GM03348 (cell line): ENCODE measurements around the gene SLC5A6.

Experiments
- DNase-seq: peaks from one replicate; pipeline ENCODE4 v3.0.0; 2012; ENCODE audit warnings: low spot score

The SLC5A6 gene

DNA sequence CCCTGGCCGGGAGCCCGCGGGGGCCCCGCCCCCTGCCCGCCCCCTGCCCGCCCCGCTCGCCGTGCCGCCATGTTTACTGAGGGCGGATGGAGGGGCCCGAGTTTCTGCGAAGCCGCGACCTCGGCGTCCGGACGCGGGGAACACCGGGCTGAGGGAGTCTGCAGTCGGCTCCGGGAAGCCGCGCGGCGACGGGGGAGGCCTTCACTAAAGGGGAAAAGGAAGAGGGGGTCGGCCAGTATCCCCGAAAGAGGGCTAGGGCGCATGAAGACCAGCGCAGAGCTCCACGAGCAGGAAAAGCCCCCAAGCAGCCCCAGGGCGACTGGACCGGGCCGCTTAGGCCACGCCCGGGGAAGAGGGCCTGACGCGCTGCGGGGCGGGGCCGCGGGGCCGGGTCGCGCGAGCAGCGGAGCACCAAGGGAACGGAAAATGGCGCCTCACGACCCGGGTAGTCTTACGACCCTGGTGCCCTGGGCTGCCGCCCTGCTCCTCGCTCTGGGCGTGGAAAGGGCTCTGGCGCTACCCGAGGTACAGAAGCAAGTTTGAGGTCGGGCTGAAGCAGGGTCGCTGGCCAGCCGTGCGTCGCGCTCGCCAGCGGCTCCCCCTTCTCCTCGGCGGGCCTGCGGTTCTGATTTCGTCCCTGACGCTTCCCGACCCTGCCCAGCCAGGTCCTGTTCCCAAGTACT, at the start of gene SLC5A6, which contains the start of gene ATRAID:
SLC5A6 (minus strand) TSS at position 326 of the 683 bp plus-strand sequence. CDS start 4,618 bp downstream, outside the sequence.
ATRAID (plus strand) TSS at position 99 of the 683 bp plus-strand sequence; CDS start at position 427, 328 bp downstream.
- peak; percentile 98 for DNase-seq

DNA sequence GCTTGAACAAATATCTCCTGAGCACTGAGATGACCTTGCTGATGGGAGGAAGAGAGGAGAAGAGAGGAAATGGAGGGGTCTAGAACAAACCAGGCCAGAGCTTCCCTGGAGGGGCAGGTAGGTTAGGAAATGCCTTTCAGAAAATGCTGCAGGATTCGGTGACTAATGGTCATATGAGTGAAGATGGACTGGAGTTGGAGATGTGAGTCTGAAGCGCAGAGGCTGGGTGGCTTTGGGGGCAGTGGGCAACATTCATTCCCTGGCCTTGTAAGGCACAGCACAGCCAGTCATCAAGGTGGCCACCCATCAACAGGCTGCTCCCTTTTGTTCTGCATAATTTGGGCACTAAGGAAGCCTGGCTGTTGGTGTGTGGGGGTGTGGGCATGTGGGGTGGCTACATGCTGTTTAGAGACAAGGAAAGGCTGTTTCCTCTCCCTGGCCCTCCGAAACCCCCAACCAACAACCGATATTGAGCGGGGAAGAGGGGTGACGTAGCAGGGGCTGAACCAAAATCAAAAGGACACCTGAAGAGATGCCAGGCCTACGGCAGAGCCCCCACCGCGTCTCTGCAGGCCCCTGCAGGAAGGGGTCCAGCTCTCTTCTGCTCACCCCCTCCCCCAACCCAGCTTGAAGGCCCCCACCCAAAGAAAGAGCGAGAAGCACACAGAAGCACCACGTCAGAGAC, 49.3 kb upstream of the SLC5A6 start:
- no peak for DNase-seq

DNA sequence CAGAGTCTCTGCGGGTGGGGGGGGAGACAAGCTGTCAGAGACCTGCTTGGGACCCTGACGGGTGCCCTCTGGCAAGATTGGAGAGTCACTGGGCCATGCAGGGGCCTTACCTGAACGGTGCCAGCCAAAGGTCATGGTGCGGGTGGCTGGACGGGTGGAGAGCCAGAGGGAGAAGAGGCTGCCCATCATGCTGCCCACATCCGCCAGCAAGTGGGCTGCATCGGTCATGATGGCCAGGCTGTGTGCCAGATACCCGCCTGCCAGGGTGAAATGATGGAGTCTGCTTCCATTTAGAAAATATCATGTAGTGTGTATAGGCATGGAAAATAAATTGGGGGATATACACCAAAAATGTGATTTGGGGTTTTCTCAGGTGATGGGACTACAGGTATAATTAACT, 46.0 kb upstream of the SLC5A6 start:
- DNase-seq = no peak

DNA sequence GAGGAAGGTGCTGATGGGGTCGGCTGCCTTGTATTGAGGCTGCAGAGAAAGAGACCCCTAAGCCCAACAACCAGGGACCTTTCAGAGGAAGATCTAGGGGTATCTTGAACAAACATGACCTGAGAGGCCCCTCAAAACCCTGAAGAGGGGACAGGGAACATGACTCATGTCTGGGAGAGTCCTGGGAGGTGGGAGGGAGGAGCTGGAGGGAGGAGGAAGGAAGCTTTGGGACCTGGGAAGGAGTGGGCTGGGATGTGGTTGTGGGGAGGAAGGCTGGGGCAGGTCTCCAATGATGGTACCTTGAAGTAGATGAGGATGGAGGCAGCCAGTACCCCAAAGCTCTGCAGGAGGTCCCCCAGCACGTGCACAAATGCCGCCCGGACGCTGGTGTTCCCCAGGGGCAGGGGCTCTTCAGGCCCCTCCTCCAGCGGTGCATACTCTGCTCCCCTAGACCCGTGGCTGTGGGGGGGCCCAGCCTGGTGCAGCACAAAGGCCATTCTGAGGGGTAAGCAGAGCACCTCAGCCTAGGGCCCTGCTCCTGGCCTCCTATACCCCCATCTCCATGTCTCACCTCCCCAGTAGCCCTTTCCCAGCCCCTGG, 44.9 kb upstream of the SLC5A6 start:
- DNase-seq = no peak

DNA sequence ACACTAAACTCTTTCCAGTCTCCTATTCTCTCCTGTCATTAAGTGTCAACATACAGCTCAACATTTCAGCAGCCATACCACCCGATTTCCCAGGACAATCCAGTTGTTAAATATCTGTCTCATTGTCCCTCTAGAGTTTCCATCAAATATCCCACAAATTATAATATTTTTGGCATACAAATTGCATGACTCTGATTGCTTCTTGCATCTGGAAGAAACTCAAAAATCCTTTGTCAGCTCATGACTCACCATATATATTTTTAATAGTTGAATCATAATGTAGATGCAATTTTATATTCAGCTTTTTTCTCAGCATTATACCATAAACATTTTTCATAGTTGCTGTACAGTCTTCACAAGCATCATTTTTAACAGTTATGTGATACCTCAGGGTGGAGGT, 43.6 kb upstream of the SLC5A6 start:
- DNase-seq = peak; percentile 69

DNA sequence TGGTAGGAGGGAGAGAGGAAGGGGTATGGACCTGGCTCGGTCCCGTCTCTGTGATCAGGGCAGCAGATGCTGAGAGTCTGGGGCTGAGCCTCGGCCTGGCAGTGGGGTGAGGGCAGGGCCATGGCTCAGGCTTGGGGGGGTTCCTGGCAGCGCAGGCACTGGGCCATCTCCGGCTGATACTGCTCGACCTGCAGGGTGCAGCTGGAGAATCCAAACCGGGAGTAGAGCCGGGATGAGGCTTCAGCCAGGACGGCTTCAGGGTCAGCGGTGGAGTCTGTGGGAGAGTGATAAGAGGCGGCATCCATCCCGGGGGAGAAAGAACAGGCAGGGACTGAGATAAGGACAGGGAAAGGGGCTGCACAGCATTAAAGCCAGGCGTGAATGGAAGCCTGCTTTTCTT, 43.1 kb upstream of the SLC5A6 start:
- DNase-seq = peak; percentile 29

DNA sequence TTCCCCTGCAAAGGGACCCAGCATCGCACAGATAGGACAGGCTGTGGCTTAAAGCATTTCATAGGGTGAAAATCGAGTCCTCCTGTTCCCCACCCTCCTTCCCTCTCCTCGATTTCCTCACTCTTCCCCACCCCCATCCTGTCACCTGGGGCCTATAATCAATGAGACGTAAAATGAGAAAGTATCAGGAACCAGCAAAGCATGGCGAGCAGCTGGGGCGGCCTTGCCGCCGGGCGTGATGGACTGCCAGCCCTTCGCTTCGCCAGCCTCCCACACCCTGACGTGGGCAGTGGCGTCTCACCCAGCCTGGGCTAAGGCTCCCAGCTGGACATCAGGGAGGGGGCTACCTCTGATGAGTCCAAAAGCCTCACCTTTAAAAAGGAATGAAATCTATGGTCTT, 39.7 kb upstream of the SLC5A6 start:
- DNase-seq = no peak

DNA sequence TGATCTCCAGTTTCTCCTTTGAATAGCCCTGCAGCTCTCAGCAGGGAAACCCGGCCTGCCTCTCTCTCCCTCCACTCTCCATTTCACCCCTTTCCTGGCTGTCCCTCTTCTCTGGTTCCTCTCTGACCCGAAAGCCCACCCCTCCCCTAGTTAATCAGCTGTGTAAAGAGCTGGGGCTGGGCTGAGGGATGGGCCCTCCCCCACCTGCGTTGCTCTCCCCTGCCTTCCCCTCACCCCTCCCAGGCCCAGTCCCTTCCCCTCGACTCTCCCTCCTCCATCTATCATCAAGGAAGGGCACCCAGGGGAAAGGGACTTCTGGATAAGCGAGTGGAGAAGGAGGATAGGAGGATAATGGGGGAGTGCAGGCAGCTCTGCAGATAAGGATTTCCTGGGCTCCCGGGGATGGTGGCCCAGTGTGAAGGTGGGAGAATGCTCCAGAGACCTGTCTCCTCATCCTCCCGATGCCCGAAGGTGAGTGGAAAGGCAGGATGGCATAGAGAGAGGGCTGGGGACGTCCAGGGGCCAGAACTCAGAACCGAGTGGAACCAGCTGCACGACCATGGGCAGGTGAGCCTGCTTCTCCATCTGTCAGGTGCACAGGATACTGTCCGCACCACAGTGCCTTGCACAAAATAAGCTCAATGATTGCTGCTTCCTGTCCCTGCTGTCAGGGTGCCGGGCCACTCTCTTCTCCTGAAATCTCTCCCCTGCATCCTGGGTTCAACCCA, 38.7 kb upstream of the SLC5A6 start:
- DNase-seq = no peak

DNA sequence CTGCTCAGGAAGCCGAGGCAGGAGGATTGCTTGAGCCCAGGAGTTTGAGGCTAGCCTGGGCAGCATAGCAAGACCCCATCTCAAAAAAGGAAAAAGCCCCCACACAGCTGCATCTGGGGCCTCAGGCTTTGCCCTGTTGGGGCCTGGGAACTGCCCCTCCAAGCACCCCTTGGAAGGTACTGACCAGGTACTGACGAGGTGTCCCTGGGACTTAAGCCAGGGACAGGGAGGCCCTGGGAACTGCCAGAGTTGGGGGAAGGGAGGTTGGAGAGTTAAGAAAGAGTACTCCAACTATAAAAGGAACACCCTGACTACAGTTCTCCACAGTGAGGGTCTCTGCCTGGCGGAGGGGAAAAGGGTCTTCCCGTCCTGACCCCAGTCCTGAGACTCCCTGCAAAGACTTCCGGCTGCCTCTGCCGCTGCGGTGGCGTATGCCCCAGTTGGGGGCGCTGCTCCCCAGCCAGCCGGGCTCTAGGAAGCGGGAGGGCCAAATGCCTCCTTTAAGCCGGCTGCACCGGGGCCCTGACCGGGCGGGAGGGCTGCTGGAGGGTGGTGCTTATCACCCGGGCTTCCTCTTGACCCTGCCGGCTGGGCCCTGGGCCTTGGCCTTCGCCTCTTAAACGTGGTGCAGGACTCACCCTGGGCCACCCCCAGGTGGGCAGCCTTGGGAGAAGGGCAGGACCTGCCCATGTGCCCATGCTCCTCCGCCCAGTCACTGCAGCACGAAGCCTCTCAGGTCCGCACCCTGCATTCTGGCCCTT, 38.0 kb upstream of the SLC5A6 start:
- DNase-seq = peak; percentile 82

DNA sequence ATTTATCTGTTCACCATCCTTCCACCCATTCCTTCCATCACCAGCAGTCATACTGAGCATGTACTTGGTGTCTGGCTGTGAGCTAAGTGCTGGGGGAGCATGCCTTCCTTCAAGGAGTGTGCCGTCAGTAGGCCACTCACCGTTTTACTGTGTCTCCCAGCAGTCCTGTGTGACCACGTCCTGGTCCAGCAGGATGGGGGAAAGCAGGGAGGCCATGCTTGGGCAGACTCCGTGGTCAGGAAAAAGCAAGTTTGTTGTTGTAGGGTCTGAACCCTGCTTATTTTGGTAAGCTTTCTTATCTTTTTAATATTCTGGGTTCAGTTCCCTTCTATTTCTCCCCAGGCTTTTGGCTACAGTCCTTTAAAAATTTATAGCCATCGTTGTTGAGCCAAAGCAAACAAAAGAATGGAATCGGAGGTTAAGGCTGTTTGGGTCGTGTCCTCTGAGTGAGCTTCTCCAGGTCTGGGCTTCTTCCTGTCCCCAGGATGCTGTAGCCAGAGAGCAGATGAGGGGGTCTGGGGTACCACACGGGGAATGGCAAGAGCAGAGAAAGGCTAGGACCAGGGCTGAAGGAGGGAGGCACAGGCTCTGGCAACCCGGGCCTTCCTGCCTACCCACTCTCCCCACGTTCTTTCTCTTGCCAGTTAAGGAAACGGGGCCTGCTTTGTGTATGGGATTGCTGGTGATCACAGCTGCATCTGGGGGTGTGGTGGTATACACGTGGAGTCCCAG, 37.3 kb upstream of the SLC5A6 start:
- no peak for DNase-seq

DNA sequence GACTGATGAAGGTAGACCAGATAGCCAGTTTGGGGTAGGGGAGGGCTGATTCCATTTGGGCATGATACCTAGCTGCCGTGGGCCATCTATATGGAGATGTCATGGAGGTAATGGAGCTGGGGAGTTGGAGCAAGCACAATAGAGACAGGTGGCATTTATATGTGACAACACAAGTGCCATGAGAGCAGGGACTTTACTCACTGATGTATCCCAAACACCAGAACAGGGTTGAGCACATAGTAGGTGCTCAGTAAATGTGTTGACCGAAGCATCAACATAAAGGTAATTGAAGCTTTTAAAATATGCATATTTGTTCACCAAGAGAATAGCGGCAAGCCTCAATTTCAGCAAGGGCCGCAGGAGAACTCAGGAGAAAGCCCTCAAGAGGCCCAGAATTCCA, 35.8 kb upstream of the SLC5A6 start:
- DNase-seq = no peak

DNA sequence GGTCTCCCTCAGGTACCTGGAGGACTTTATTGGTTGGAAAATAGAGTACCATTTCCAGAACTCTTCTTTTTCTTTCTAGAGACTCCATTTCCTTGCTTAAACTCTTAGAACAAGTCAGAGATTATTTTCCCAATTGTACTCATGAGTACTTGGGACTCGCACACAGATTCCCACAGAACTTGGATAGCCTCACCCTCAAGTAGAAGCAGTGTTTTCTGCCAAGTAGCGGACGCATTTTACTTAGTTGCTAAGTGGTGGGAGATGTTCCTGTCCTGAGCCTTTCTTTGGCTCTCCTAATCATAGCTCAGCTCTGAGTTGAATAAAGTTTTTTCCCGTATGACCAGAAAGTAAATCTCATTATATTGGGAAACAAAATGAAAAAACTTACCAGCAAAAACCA, 33.6 kb upstream of the SLC5A6 start:
- DNase-seq = no peak

DNA sequence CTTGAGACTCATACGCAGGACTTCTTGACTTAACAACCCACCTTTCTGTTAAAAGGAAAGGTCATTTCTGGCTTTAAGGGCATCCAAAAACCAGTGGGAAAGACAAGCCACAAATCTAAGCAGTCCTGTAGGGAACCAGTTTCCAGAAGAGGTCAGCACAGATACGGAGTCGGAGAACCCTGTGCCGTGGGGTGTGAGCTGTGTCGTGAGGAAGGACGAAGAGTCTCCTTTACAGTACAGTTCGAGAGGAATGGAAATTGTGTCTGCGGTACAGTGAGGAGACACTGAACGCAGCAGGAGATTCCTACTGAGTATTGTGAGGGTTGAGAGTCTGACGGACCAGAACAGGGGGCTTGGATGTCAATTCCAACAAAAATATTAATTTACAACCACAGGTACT, 33.0 kb upstream of the SLC5A6 start:
- DNase-seq = no peak

DNA sequence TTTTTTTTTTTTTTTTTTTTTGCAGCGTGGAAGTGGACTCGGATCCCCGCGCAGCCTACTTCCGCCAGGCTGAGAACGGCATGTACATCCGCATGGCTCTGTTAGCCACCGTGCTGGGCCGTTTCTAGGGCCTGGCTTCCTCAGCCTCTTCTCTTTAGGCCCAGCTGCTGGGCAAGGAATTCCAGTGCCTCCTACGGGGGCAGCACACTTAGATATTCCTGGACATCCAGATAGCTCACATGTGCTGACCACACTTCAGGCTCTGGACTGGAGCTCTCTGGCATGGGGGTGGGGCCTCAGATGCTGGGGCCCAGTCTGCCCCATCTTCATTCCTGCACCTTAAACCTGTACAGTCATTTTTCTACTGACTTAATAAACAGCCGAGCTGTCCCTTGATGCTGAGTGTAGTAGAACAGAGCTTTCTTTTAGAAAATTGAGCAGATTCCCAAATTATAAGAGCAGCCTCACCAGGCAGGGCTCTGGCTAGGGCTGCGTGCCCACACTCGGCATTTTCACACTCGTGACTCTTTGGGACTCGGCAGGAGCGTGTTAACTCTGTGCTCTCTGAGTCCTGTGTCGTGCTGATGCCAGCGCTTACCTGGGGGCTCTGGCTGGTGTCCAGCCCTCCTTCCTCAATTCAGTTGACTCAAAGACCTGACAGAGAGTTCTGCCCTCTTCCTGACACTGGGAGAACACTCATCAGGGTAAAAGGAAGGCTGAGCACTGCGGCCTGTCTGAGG, 31.5 kb upstream of the SLC5A6 start:
- no peak for DNase-seq

DNA sequence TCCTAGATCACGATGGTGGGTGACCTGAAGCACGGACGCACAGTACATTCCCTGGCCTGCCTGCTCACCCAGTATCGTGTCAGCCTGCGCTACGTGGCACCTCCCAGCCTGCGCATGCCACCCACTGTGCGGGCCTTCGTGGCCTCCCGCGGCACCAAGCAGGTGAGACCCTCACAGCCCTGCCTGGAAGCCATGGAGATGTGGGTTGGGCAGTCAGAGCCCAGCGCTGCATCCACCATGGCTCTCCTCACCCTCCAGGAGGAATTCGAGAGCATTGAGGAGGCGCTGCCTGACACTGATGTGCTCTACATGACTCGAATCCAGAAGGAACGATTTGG, 30.5 kb upstream of the SLC5A6 start:
- no peak for DNase-seq

DNA sequence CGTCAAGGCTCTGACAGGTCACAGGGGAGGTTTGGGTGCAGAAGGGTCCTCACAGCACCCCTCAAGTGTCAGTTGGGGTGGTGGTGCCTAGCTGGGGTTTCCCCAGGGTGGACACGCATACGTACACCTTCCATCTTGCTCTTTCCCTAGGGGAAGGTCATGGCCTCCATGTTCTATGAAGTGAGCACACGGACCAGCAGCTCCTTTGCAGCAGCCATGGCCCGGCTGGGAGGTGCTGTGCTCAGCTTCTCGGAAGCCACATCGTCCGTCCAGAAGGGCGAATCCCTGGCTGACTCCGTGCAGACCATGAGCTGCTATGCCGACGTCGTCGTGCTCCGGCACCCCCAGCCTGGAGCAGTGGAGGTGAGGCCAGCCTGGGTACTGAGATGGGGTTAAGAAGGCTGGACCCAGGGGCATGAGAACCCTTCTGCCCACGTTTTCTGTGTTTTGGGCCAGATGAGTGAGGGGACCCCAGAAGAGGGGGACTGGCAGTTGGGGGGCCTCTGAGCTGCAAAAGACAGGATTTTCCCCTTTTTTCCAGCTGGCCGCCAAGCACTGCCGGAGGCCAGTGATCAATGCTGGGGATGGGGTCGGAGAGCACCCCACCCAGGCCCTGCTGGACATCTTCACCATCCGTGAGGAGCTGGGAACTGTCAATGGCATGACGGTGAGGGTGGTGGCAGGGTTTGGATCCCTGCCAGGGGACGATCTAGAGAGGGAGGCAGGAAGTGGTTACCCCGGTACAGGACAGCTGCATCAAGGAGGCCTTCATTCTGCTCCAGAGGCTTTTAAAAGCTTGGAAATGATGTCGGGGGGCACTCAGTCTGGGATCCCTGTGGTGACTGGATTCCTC, 29.9 kb upstream of the SLC5A6 start:
- no peak for DNase-seq

DNA sequence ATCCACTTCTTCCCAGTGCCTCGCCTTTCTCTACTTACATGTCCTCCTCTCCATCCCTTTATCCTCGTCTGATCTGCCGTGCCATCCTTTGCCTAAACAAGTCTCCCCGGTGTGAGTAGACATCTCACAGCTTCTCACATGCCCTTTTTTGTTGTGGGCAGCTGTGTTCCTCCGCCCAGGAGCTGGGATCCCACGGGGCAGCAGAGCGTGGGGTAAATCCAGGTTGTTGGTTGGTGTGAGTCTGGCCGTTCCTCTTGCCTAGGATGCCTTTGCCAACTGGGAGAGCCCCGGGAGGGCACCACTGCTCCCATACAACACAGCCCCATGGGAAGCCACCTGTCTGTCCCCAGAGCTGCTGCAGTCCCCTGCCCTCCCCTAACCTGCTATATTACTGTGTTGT, 28.3 kb upstream of the SLC5A6 start:
- DNase-seq = no peak

DNA sequence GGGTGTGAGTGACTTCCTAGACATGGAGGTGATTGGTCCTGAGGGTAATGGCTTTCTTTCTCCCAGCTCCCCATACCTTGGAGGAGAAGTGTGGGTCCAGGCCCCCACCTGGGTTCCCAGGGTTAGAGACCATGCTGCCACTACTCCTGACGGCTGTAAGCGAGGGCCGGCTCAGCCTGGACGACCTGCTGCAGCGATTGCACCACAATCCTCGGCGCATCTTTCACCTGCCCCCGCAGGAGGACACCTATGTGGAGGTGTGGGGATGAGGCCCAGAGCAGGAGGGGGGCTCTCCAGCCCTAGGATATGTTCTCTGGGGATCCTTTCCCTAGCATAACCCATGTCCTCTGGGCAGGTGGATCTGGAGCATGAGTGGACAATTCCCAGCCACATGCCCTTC, 26.9 kb upstream of the SLC5A6 start:
- DNase-seq = no peak

DNA sequence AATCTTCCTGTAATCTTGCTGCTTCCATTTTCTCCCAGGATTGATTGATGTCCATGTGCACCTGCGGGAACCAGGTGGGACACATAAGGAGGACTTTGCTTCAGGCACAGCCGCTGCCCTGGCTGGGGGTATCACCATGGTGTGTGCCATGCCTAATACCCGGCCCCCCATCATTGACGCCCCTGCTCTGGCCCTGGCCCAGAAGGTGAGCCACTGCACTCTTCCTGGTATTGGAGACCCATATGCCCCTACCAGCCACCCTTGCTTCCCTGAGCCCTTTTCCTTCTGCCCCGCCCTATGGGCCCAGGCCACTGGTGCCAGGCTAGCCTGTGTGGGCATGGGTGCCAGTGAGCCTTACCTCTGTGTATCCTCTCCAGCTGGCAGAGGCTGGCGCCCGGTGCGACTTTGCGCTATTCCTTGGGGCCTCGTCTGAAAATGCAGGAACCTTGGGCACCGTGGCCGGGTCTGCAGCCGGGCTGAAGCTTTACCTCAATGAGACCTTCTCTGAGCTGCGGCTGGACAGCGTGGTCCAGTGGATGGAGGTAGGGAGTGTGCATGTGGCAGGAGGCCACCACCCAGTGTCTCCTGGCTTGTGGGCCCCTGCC, 25.4 kb upstream of the SLC5A6 start:
- DNase-seq = no peak
